Gastrocnemius medialis (tissue), 4 donors: ENCODE measurements around the gene TGFBR3L. TPM values are rescaled to one million over a fixed set of nuclear protein-coding genes. Genes with fewer than 3 reads are reported as not detected.
A peak's percentile ranks its signal among the peaks of the same experiment; 100 is the strongest.

Experiments used
- ATAC-seq, 2 donors: fragments of 150-250 bp; one replicate each; pipeline ENCODE4 v1.9.1; 2016
- DNase-seq, 2 donors: peaks; one replicate each; pipeline ENCODE4 v3.0.0-alpha.2; 2019
- H3K27ac ChIP-seq, 4 donors: fragments of 200-600 bp; sonication (generic); 1 replicate in 1 of 4; 2 replicates in 3 of 4; pipeline ENCODE4 v1.5.1; 2016 to 2018; ENCODE audit warnings: mild to moderate bottlenecking in 2 of 4, moderate library complexity in 1 of 4
- H3K27me3 ChIP-seq, 3 donors: fragments of 200-600 bp; sonication (generic) in 2 of 3; 1 replicate in 1 of 3; 2 replicates in 2 of 3; pipeline versions ENCODE4 v1.5.1 to v1.6.0; 2016 to 2019; ENCODE audit warnings: mild to moderate bottlenecking in 1 of 3, moderate library complexity in 1 of 3
- H3K36me3 ChIP-seq, 2 donors: fragments of 200-600 bp; sonication (generic) in 1 of 2; one replicate each; pipeline ENCODE4 v1.5.1; 2017 to 2018
- H3K4me1 ChIP-seq, 2 donors: fragments of 200-600 bp; sonication (generic) in 1 of 2; one replicate each; pipeline ENCODE4 v1.5.1; 2016 to 2017; ENCODE audit warnings: mild to moderate bottlenecking in 2 of 2
- H3K4me3 ChIP-seq, 4 donors: fragments of 200-600 bp; sonication (generic) in 3 of 4; 1 replicate in 1 of 4; 2 replicates in 3 of 4; pipeline ENCODE4 v1.5.1; 2016 to 2019; ENCODE audit warnings: mild to moderate bottlenecking in 2 of 4
- H3K9me3 ChIP-seq, 3 donors: fragments of 200-600 bp; sonication (generic) in 2 of 3; 1 replicate in 1 of 3; 2 replicates in 2 of 3; pipeline ENCODE4 v1.5.1; 2016 to 2019
- CTCF ChIP-seq, 5 experiments: fragments of 450-650 bp in 3 of 5; fragments of 200-600 bp in 2 of 5; sonication (generic) in 2 of 5; IDR thresholded peaks in 4 of 5; conservative IDR thresholded peaks in 1 of 5; 1 replicate in 4 of 5; 2 replicates in 1 of 5; pipeline ENCODE4 v1.5.1; 2016 to 2019; ENCODE audit warnings: antibody characterized with exemption in 5 of 5, mild to moderate bottlenecking in 3 of 5, moderate library complexity in 3 of 5
- POLR2A ChIP-seq, 2 donors: fragments of 450-650 bp; IDR thresholded peaks; one replicate each; pipeline ENCODE4 v1.6.1; 2017; ENCODE audit warnings: antibody characterized with exemption in 2 of 2, mild to moderate bottlenecking in 2 of 2, moderate library complexity in 2 of 2
- in situ Hi-C, 4 donors: fragments of 200-750 bp; cut with MboI; loops; one replicate each; pipeline versions ENCODE4 v1.15.0 to v1.8.0; 2017; ENCODE audit warnings: low sequenced_read_pairs in 4 of 4
- intact Hi-C: fragments of 100-400 bp; cut with DNase I; formaldehyde crosslinking; loops from one replicate; pipeline ENCODE4 v1.15.1; 2023; ENCODE audit warnings: low total_unique reads
- total RNA-seq, 4 donors: library from RNA; depleted of rRNA; stranded (reverse); fragments of >200 nt; gene quantifications; one replicate each; pipeline versions ENCODE4 v1.1.0 to v1.2.3, GENCODE V29; 2016

The TGFBR3L gene
- total RNA-seq, 4 donors from 2014 or later: 0.62 to 2.6 (median 1.5) TPM; not detected in 1

- in situ Hi-C loops: no loop called here
- no peaks in the 10 kb centered on the region for H3K9me3 ChIP-seq
These were observed 8.9 kb downstream of the TGFBR3L start for GRCh38 chr19:7923295-7924191.

GRCh38 chr19:7924241-7924640 is 9.6 kb downstream of the TGFBR3L start:
- Histone ChIP-seq H3K9me3 (no peaks in the 10 kb centered on the region), H3K36me3 (peaks cover 0 to 11% of the 10 kb centered on the region in 2 donors), H3K4me1 (peaks cover 19 to 39% of the 10 kb centered on the region in 2 donors), H3K27me3 (peaks cover 0 to 10% (median 0%) of the 10 kb centered on the region in 3 donors), H3K4me3 (no peak overlapping the region), H3K27ac (no peak overlapping the region)
- ATAC-seq (no peak), DNase-seq (no peak)
- intact Hi-C loops (no loop called here), in situ Hi-C loops (no loop called here)
- no peak for TF ChIP-seq POLR2A (IDR thresholded peaks at IDR 0.05)
- TF ChIP-seq CTCF (IDR thresholded peaks at IDR 0.05 in 4 of 5, conservative IDR thresholded peaks at IDR 0.05 in 1 of 5): no peak

More at GRCh38 chr19:7923295-7924191, 8.9 kb downstream of the TGFBR3L start:
- peaks cover 0 to 11% of the 10 kb centered on the region in 2 donors for H3K36me3 ChIP-seq
- TF ChIP-seq CTCF (IDR thresholded peaks at IDR 0.05 in 4 of 5, conservative IDR thresholded peaks at IDR 0.05 in 1 of 5) (no peak), POLR2A (IDR thresholded peaks at IDR 0.05) (no peak)
- no peak overlapping the region for H3K27ac ChIP-seq
- intact Hi-C loops: no loop called here
- H3K4me3 ChIP-seq: no peak overlapping the region
- DNase-seq (no peak), ATAC-seq (no peak)
- H3K27me3 ChIP-seq: peaks cover 5 to 16% (median 6%) of the 10 kb centered on the region in 3 donors
- H3K4me1 ChIP-seq: peaks cover 19 to 37% of the 10 kb centered on the region in 2 donors

- ATAC-seq (no peak), DNase-seq (no peak)
- H3K4me1 ChIP-seq: peaks cover 17 to 36% of the 10 kb centered on the region in 2 donors
- in situ Hi-C loops (no loop called here), intact Hi-C loops (no loop called here)
- peaks cover 0 to 8% (median 0%) of the 10 kb centered on the region in 3 donors for H3K27me3 ChIP-seq
- peaks cover 0 to 11% of the 10 kb centered on the region in 2 donors for H3K36me3 ChIP-seq
- no peak overlapping the region for H3K27ac ChIP-seq
- H3K9me3 ChIP-seq: no peaks in the 10 kb centered on the region
- TF ChIP-seq POLR2A (IDR thresholded peaks at IDR 0.05) (no peak), CTCF (IDR thresholded peaks at IDR 0.05 in 4 of 5, conservative IDR thresholded peaks at IDR 0.05 in 1 of 5) (no peak)
- H3K4me3 ChIP-seq: peak overlapping the region in 1 of 4 donors; percentile 39
These were observed 10.1 kb downstream of the TGFBR3L start for GRCh38 chr19:7924651-7925170.

GRCh38 chr19:7925171-7925851 is 10.7 kb downstream of the TGFBR3L start:
- Histone ChIP-seq H3K4me1 (peaks cover 14 to 34% of the 10 kb centered on the region in 2 donors), H3K27ac (no peak overlapping the region), H3K9me3 (no peaks in the 10 kb centered on the region), H3K36me3 (peaks cover 0 to 11% of the 10 kb centered on the region in 2 donors), H3K4me3 (peak overlapping the region in 3 of 4 donors; percentile 39 to 53 (median 43)), H3K27me3 (peaks cover 0 to 6% (median 0%) of the 10 kb centered on the region in 3 donors)
- ATAC-seq (no peak), DNase-seq (no peak)
- intact Hi-C loops: no loop called here
- TF ChIP-seq POLR2A (IDR thresholded peaks at IDR 0.05): no peak
- peak; percentile 61 to 84 (median 66) for TF ChIP-seq CTCF (IDR thresholded peaks at IDR 0.05 in 4 of 5, conservative IDR thresholded peaks at IDR 0.05 in 1 of 5)
- in situ Hi-C loops: no loop called here
